Measurements from ENCODE around the gene MPP3. TPM values are rescaled to one million over a fixed set of nuclear protein-coding genes. Genes with fewer than 3 reads are reported as not detected.

Gene MPP3, protein sequence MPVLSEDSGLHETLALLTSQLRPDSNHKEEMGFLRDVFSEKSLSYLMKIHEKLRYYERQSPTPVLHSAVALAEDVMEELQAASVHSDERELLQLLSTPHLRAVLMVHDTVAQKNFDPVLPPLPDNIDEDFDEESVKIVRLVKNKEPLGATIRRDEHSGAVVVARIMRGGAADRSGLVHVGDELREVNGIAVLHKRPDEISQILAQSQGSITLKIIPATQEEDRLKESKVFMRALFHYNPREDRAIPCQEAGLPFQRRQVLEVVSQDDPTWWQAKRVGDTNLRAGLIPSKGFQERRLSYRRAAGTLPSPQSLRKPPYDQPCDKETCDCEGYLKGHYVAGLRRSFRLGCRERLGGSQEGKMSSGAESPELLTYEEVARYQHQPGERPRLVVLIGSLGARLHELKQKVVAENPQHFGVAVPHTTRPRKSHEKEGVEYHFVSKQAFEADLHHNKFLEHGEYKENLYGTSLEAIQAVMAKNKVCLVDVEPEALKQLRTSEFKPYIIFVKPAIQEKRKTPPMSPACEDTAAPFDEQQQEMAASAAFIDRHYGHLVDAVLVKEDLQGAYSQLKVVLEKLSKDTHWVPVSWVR
- total RNA-seq = 2.9 and 3.5 TPM in 2 replicates

GRCh38 chr17:43832976-43833829 lies at the start of gene MPP3:
Gene MPP3, minus strand, starts transcription at chr17:43833146. Its CDS starts 1,240 bp downstream, at chr17:43831906.

DNA sequence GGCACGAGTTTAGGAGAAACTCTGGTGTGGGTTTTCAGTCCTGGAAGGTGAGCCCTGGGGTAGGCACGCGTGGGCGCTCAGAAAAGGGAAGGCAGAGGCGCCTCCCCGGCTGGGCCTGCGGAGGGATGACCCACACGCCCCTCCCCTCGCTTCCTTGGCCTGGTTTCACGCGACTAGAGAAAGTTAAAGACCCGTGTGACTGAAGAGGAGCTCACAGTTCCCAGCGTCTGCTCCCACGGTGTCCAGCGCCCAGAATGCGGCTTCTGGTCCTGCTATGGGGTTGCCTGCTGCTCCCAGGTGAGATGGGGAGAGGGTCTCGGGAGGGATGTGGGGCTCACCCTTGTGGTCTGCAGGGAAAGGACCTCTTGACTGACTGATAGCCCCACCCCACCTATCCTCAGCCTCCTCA lies 14.0 kb upstream of the MPP3 start, which contains the start of gene CD300LG:
TSS of gene CD300LG (plus strand) at position 214 of the 409 bp plus-strand sequence. CDS start at position 255, 41 bp downstream.

DNA sequence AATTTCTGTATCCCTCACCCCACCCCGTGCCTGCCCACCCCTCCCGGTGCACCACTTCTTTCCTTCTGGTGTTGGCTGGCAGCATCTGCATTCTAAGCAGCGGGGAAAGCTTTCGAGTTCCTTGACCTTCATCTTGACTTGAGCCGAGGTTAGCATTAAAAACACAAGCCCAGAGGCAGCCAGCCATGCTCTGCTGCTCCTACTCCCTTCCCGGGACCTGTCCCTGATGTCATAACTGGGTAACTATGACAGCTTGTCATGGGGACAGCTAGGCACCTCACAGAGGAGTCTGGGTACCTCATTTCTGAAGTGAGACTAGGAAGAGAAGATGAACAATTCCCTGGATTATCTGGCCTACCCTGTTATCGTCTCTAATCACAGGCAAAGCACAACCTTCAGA lies 52.8 kb downstream of the MPP3 start, which contains the start of gene CFAP97D1:
TSS of gene CFAP97D1 (plus strand) at position 301 of the 400 bp plus-strand sequence. CDS start at position 329, 28 bp downstream.

GRCh38 chr17:43778337-43779144 lies 54.4 kb downstream of the MPP3 start, which contains the start of gene DUSP3:
Gene DUSP3, minus strand, starts transcription at chr17:43778977. Its CDS starts 53 bp downstream, at chr17:43778924.

GRCh38 chr17:43758497-43759174 lies 74.3 kb downstream of the MPP3 start, which contains the start of gene SOST:
Gene SOST, minus strand, starts transcription at chr17:43758791. Its CDS starts 50 bp downstream, at chr17:43758741.

Other genes starting within 250 kb of the MPP3 start
- not detected in 2 replicates for gene MEOX1, start 171.2 kb downstream of the MPP3 start, total RNA-seq
- not detected in 2 replicates for gene SOST, start 74.4 kb downstream of the MPP3 start, total RNA-seq
- 37.6 and 40.9 TPM in 2 replicates for gene DUSP3, start 54.2 kb downstream of the MPP3 start, total RNA-seq
- not detected in 2 replicates for gene CFAP97D1, start 52.7 kb downstream of the MPP3 start, total RNA-seq
- not detected in 2 replicates for gene CD300LG, start 14.0 kb upstream of the MPP3 start, total RNA-seq
- 0.58 and 3.9 TPM in 2 replicates for gene MPP2, start 74.4 kb upstream of the MPP3 start, total RNA-seq
- gene PPY, start 109.3 kb upstream of the MPP3 start, total RNA-seq = not detected in 2 replicates
- gene PYY, start 120.8 kb upstream of the MPP3 start, total RNA-seq = not detected in 2 replicates
- 10.1 and 10.8 TPM in 2 replicates for gene NAGS, start 171.5 kb upstream of the MPP3 start, total RNA-seq
- gene TMEM101, start 181.8 kb upstream of the MPP3 start, total RNA-seq = 78.2 and 83.9 TPM in 2 replicates
- gene LSM12, start 233.5 kb upstream of the MPP3 start, total RNA-seq = 50.2 and 60.8 TPM in 2 replicates
- gene G6PC3, start 237.6 kb upstream of the MPP3 start, total RNA-seq = 44.8 and 57.4 TPM in 2 replicates